Measurements from ENCODE around the gene SPEG.

- TF ChIP-seq CTCF (conservative IDR thresholded peaks at IDR 0.05; ENCODE audit: low read depth in 2 of 2) (no peak), EZH2 (IDR thresholded peaks at IDR 0.05; ENCODE audit: low read depth, unreplicated experiment) (no peak), POLR2AphosphoS5 (IDR thresholded peaks at IDR 0.05; ENCODE audit: low read depth) (no peak), EZH2phosphoT487 (IDR thresholded peaks at IDR 0.05; ENCODE audit: unreplicated experiment) (no peak), REST (IDR thresholded peaks at IDR 0.05; ENCODE audit: unreplicated experiment) (no peak), ZNF331 (CRISPR knock-in tag; IDR thresholded peaks at IDR 0.05; ENCODE audit: low read depth) (no peak), NANOG (IDR thresholded peaks at IDR 0.05; ENCODE audit: borderline replicate concordance) (no peak), JUNB (IDR thresholded peaks at IDR 0.05; ENCODE audit: unreplicated experiment) (no peak), CREB1 (CRISPR knock-in tag; IDR thresholded peaks at IDR 0.05; ENCODE audit: low read depth) (no peak)
Observed at GRCh38 chr2:219443016-219443696, 8.5 kb downstream of the SPEG start.

Measured in GM23338 (cell line).